Measurements from ENCODE around the gene DFFB. TPM values are rescaled to one million over a fixed set of nuclear protein-coding genes. Genes with fewer than 3 reads are reported as not detected.
A peak's percentile ranks its signal among the peaks of the same experiment; 100 is the strongest.

DFFB gene
- total RNA-seq, 1 donor from 2014 or later: 45.4 TPM

DNA sequence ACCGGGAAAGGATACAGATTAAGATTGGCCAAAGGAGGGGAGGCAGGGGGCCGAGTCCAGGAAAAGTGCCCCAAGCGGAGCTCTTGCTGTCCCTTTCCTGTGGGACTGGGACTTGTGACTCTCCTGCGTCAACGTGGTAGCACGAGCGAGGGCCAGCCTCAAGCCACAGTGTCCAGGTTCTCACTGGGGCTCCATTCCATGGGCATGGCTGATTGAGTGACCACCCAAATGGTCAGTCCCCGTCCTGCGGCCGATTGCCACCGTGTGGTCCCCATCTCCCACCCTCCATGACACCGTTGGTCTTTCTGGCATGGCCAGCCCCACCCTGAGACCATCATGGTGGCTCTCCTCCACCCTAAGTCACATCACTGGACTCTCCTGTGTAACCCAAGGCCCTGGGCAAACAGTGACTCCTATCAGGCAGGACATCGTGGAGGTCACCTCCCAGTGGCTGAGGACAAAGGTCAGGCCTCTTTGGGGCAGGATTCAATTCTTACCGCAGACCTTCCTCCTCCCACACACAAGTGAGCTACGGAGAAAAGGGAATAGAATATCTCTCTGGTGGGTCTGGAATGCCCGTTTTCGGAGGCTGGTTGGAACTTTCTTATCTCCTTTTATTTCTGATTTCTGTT lies 51.7 kb downstream of the DFFB start:
- Histone ChIP-seq H3K27me3 (peaks cover 12% of the 10 kb centered on the region), H3K4me1 (no peaks in the 10 kb centered on the region), H3K36me3 (no peaks in the 10 kb centered on the region), H3K27ac (no peak overlapping the region), H3K4me3 (no peak overlapping the region), H3K9me3 (no peaks in the 10 kb centered on the region)
- TF ChIP-seq, protein P1, sequence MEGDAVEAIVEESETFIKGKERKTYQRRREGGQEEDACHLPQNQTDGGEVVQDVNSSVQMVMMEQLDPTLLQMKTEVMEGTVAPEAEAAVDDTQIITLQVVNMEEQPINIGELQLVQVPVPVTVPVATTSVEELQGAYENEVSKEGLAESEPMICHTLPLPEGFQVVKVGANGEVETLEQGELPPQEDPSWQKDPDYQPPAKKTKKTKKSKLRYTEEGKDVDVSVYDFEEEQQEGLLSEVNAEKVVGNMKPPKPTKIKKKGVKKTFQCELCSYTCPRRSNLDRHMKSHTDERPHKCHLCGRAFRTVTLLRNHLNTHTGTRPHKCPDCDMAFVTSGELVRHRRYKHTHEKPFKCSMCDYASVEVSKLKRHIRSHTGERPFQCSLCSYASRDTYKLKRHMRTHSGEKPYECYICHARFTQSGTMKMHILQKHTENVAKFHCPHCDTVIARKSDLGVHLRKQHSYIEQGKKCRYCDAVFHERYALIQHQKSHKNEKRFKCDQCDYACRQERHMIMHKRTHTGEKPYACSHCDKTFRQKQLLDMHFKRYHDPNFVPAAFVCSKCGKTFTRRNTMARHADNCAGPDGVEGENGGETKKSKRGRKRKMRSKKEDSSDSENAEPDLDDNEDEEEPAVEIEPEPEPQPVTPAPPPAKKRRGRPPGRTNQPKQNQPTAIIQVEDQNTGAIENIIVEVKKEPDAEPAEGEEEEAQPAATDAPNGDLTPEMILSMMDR (IDR thresholded peaks at IDR 0.05): no peak
- intact Hi-C loops (cut with DNase I): no loop called here
- DNase-seq (ENCODE audit: low spot score in 2 of 2): no peak

DNA sequence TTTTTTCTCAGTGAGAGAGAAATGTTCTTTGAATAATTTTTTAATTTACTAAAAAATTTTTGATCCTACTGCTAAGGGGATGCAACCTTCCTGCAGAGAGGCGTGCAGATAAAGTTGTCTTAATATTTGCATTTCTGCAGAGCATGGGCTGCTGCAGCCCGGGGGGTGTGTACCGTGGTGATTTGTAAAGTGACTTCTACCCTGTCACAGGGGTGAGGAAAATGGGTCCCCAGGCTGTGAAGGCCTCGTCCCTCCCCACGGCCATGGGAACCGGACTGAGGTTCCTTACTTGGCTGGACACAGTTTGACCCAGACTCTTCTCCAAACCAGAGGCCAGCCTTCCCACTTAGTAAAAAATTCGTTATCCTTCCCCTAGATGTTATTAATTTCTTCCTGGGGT lies 52.3 kb downstream of the DFFB start:
- no peak overlapping the region for H3K4me3 ChIP-seq
- H3K27ac ChIP-seq: no peak overlapping the region
- no peaks in the 10 kb centered on the region for H3K4me1 ChIP-seq
- no peaks in the 10 kb centered on the region for H3K9me3 ChIP-seq
- no peaks in the 10 kb centered on the region for H3K36me3 ChIP-seq
- H3K27me3 ChIP-seq: peaks cover 12% of the 10 kb centered on the region
- no peak for DNase-seq (ENCODE audit: low spot score in 2 of 2)
- intact Hi-C loops (cut with DNase I): no loop called here
- TF ChIP-seq, protein P1 (IDR thresholded peaks at IDR 0.05): no peak

GRCh38 chr1:3910049-3910731 lies 52.9 kb downstream of the DFFB start:
- intact Hi-C loops (cut with DNase I): no loop called here
- TF ChIP-seq, protein P1 (IDR thresholded peaks at IDR 0.05): no peak
- Histone ChIP-seq H3K4me3 (no peak overlapping the region), H3K9me3 (no peaks in the 10 kb centered on the region), H3K27ac (no peak overlapping the region), H3K27me3 (peaks cover 12% of the 10 kb centered on the region), H3K36me3 (no peaks in the 10 kb centered on the region), H3K4me1 (no peaks in the 10 kb centered on the region)
- DNase-seq (ENCODE audit: low spot score in 2 of 2): no peak

- no peak for DNase-seq (ENCODE audit: low spot score in 2 of 2)
- no peak overlapping the region for H3K4me3 ChIP-seq
- no peaks in the 10 kb centered on the region for H3K36me3 ChIP-seq
- TF ChIP-seq, protein P1 (IDR thresholded peaks at IDR 0.05): peak; percentile 34 to 56 (median 38)
- H3K27ac ChIP-seq: no peak overlapping the region
- H3K4me1 ChIP-seq: no peaks in the 10 kb centered on the region
- H3K9me3 ChIP-seq: no peaks in the 10 kb centered on the region
- intact Hi-C loops (cut with DNase I): no loop called here
- H3K27me3 ChIP-seq: peaks cover 12% of the 10 kb centered on the region
These were observed 53.9 kb downstream of the DFFB start for GRCh38 chr1:3910857-3911845.

GRCh38 chr1:3911981-3912808 lies 54.9 kb downstream of the DFFB start:
- intact Hi-C loops (cut with DNase I): no loop called here
- peaks cover 12% of the 10 kb centered on the region for H3K27me3 ChIP-seq
- no peak overlapping the region for H3K27ac ChIP-seq
- no peak for DNase-seq (ENCODE audit: low spot score in 2 of 2)
- TF ChIP-seq, protein P1 (IDR thresholded peaks at IDR 0.05): no peak
- H3K4me1 ChIP-seq: no peaks in the 10 kb centered on the region
- no peaks in the 10 kb centered on the region for H3K36me3 ChIP-seq
- no peak overlapping the region for H3K4me3 ChIP-seq
- no peaks in the 10 kb centered on the region for H3K9me3 ChIP-seq
